Activated CD4-positive, alpha-beta T cell treated with anti-CD3 and anti-CD28 coated beads, Interleukin-2, Interleukin-4, amounts not matched to agents 100 ng/mL and 50 ng/mL, durations not matched to agents 16 hours and 8 hours (primary cell): ENCODE data around the gene IQCE.
"Not testable (repeated sequence)": the region's sequence is repeated elsewhere in the genome, so short reads cannot be mapped to it uniquely, and the experiment has no call there.

Experiments used
- DNase-seq: peaks from one replicate; pipeline ENCODE4 v3.0.0-alpha.2; 2020; ENCODE audit warnings: low spot score

IQCE gene

GRCh38 chr7:2532199-2532772 lies 26.5 kb upstream of the IQCE start:
- not testable (repeated sequence) for DNase-seq

- not testable (repeated sequence) for DNase-seq
Observed at GRCh38 chr7:2532816-2533215, 26.0 kb upstream of the IQCE start.

- not testable (repeated sequence) for DNase-seq
Observed at GRCh38 chr7:2533566-2533965, 25.2 kb upstream of the IQCE start.

DNA sequence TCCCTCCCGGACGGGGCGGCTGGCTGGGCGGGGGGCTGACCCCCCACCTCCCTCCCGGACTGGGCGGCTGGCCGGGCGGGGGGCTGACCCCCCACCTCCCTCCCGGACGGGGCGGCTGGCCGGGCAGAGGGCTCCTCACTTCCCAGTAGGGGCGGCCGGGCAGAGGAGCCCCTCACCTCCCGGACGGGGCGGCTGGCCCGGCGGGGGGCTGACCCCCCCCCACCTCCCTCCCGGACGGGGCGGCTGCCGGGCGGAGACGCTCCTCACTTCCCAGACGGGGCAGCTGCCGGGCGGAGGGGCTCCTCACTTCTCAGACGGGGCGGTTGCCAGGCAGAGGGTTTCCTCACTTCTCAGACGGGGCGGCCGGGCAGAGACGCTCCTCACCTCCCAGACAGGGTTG lies 24.6 kb upstream of the IQCE start:
- not testable (repeated sequence) for DNase-seq

- DNase-seq, result not testable (repeated sequence)
Observed at GRCh38 chr7:2535872-2536627, 22.7 kb upstream of the IQCE start.

DNA sequence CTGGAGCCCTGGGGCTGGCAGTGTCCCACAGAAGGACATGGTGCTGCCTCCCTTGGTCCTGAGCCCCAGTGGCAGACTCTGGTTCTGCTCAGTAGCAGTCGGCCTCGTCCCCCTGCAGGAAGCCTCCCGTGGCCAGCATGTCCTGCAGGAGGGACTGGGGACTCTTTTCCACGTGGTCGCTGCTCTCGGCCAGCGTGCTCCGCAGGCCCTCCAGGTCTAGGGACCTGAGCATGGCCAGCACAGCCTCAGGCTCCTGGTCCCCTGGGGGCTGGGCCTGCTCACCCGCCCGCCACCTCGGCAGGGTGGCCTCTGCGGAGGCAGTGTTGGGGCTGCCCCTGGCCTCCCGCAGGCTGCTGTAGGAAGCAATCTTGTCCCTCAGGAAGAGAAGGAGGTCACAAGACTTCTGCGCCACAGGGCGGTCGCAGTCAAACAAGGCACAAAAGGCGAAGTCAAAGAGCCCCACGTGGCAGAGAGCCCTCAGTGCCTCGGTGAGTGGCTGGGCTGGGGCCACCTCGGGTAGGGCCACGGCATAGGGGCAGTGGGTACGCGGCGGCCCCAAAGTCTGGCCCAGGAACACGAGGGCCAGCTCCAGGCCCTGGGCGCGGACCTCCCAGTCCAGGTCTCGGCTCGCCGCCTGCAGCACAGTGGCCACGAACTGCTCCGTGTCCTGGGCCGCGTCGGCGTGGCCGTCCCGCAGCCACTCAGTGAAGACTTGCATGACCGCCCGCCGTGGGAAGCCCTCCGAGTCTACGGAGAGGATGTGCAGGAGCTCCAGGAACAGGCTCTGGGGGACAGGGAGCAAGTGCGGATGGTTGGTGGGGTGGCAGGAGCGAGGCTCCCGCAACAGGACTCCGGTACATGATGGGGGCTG lies 20.6 kb upstream of the IQCE start:
- no peak for DNase-seq

GRCh38 chr7:2539031-2539911 lies 19.5 kb upstream of the IQCE start:
- no peak for DNase-seq

- no peak for DNase-seq
Observed at GRCh38 chr7:2540133-2540532, 18.6 kb upstream of the IQCE start.

- no peak for DNase-seq
Observed at GRCh38 chr7:2540641-2541051, 18.1 kb upstream of the IQCE start.

- DNase-seq, result no peak
Observed at GRCh38 chr7:2541291-2542010, 17.3 kb upstream of the IQCE start.

DNA sequence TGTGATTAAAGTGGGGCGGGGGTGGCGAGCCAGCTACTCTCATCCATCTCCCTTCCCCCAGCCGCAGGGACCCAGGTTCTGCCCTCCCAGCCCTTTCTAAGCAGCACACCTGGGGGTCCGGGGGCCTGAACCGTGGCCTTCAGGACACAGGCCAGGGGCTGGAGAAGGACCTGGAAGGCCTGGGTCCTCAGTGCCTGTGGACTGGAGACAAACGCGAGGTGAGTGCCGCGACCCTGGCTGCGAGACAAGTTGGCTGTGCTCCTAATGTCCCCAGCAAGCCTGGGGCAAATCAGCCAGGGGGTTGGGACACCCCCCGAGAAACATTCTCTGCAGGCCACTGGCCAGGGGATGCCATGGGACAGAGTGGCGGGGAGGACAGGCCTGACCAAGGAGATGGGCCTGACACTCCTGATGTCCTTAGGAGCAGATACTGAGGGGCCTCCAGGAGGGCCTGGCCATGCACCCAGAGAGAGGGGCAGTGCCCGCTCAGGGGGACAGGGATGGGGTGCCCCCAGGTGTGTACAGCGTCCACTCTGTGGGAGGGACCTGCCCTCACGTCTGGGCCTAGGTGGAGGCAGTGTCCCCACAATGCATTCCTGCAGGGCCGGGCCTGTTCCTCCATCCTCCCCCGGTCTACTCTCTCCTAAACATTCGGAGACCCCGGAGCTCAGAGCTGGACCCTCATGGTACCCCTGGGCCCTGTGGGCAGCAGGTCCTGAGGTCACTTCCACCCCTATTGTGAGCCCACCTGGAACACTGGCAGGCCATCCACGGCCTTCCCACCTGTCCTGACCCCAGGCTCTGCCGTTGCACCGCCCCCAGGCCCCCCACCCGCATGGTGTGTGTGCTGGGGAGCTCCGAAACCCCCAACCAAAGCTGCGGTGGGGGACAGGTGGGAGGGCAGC lies 16.5 kb upstream of the IQCE start:
- no peak for DNase-seq

DNA sequence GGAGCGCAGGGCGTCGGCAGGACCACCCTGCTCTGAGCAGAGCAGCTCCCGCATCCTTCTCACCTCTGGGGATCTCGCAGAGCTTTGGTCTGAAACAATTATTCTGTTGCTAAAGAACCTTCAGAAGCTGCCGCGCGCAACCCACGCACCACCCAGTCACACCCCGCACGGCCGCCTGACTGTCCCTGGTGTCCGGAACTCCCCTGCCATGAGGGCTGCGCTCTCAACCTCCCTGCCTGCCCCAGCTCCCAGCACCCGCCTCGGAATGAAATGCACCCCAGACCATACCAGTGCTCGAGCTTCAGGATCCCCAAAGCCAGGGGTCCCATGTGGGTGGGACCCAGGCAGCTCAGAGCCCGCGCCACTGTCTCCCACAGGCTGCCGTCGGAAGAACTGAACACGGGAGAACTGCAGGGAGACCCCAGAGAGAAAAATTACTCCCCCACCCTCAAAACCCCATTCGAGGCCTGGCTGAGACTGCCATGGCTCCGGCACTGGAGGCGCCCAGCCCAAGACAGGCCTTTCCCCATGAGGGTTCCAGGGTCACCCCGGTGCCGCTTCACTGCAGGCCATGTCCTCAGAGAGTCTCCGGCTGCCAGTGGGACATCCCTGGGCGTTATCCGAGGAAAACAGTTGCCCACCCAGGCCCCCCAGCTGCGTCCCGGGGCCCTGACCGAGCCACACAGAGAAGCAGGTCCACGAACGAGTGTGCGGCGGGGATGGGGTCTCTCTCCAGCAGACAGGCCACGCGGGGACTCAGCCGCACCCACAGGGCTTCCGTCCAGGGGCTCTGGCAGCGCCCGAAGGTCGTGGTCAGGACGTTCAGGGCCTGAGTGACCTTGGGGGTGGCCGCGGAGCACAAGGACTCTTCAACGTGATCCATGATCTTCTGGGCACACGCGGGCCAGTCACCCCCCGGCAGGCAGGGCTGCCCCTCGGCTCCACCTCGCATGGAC lies 15.6 kb upstream of the IQCE start:
- no peak for DNase-seq

DNA sequence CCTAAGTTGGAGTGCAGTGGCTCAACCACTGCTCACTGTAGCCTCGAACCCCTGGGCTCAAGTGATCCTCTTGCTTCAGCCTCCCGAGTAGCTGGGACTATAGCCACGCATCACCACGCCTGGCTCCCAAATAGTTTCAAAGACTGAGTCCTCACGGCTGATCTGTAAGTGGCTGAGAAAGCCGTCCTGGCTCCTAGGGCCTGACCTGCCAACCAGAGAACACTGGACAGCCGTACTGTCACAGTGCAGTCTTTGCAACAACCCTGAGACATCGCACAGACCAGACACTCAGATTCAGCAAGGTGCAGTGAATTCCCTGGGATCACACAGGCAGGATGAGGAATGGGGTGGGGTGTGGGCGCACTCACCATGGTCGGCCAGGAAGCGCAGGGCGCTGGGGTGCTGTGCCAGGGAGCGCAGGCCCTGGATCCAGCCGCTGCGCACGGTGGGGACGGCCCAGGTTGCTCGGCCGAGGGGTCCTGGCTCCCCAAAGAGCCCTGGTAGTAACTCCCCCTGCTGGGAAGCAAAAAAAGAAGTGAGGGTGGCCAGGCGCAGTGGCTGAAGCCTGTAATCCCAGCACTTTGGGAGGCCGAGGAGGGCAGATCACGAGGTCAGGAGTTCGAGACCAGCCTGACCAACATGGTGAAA lies 14.1 kb upstream of the IQCE start:
- DNase-seq, result no peak

DNA sequence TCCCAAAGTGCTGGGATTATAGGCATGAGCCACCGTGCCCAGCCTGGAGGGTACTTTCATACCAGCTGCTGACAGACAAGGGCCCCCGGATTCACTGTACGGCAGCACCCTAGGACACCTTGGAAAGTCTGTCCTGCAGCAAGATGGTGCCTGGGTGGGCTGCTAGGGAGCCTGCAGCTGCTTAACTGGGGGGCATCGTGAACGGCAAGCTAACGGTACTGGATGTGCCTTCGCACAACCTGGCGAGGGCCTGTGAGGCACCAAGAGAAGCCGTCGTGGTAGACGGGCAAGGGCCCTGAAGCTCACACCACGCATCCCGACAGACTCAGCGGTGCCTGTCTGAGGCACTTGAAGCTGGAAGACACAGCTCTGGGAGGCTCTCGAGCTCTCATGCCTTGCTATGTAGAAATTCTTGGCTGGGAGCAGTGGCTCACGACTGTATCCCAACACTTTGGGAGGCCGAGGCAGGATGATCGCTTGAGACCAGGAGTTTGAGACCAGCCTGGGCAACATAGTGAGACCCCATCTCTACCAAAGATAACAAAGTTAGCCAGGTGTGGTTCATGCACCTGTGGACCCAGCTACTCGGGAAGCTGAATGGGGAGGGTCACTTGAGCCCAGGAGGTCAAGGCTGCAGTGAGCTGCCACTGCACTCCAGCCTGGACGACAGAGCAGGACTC lies 12.9 kb upstream of the IQCE start:
- DNase-seq, result no peak

GRCh38 chr7:2546776-2547586 lies 11.8 kb upstream of the IQCE start:
- no peak for DNase-seq

DNA sequence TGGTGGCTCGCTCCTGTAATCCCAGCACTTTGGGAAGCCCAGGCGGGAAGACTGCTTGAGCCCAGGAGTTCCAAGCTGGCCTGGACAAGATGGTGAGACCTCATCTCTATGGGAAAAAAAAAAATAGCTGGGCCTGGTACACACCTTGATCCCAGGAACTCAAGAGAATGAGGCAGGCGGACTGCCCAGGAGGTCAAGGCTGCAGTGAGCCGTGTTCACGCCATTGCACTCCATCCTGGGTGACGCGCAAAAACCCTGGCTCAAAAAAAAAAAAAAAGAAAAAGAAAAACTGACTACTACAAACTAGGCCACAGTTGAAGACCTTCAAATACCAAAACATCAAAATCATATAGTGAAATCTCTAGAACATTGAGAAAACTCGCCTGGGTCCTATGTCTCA lies 7.4 kb upstream of the IQCE start:
- DNase-seq, result no peak

- DNase-seq, result no peak
Observed at GRCh38 chr7:2553108-2553507, 5.7 kb upstream of the IQCE start.
